ENCODE data around the gene ARID4B. TPM values are rescaled to one million over a fixed set of nuclear protein-coding genes. Genes with fewer than 3 reads are reported as not detected.
A peak's percentile ranks its signal among the peaks of the same experiment; 100 is the strongest.

ARID4B gene, protein sequence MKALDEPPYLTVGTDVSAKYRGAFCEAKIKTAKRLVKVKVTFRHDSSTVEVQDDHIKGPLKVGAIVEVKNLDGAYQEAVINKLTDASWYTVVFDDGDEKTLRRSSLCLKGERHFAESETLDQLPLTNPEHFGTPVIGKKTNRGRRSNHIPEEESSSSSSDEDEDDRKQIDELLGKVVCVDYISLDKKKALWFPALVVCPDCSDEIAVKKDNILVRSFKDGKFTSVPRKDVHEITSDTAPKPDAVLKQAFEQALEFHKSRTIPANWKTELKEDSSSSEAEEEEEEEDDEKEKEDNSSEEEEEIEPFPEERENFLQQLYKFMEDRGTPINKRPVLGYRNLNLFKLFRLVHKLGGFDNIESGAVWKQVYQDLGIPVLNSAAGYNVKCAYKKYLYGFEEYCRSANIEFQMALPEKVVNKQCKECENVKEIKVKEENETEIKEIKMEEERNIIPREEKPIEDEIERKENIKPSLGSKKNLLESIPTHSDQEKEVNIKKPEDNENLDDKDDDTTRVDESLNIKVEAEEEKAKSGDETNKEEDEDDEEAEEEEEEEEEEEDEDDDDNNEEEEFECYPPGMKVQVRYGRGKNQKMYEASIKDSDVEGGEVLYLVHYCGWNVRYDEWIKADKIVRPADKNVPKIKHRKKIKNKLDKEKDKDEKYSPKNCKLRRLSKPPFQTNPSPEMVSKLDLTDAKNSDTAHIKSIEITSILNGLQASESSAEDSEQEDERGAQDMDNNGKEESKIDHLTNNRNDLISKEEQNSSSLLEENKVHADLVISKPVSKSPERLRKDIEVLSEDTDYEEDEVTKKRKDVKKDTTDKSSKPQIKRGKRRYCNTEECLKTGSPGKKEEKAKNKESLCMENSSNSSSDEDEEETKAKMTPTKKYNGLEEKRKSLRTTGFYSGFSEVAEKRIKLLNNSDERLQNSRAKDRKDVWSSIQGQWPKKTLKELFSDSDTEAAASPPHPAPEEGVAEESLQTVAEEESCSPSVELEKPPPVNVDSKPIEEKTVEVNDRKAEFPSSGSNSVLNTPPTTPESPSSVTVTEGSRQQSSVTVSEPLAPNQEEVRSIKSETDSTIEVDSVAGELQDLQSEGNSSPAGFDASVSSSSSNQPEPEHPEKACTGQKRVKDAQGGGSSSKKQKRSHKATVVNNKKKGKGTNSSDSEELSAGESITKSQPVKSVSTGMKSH (N-terminal part only)
- 24.6 and 26.9 TPM in 2 replicates for total RNA-seq (2016; rRNA removed; fragmentation: Illumina TruSeq; extraction: Trizol)
- total RNA-seq (2016; cell fraction: cytosol; rRNA removed; fragmentation: Illumina TruSeq; extraction: Trizol; ENCODE audit: low read depth) = 3.6 and 6.4 TPM in 2 replicates
- 25.3 and 26.7 TPM in 2 replicates for total RNA-seq (2016; cell fraction: insoluble cytoplasmic fraction; rRNA removed; fragmentation: Illumina TruSeq; extraction: Trizol)
- total RNA-seq (2016; cell fraction: membrane; rRNA removed; fragmentation: Illumina TruSeq; extraction: Trizol) = 6.4 and 8.2 TPM in 2 replicates
- 40.1 and 45.0 TPM in 2 replicates for total RNA-seq (2016; cell fraction: nucleus; rRNA removed; fragmentation: Illumina TruSeq; extraction: Trizol)
- polyA plus RNA-seq (2011; rRNA removed) = 7.2 and 9.7 TPM in 2 replicates
- polyA plus RNA-seq (2011; cell fraction: cytosol; rRNA removed) = 3.3 and 4.4 TPM in 2 replicates
- polyA plus RNA-seq (2011; cell fraction: nucleus; rRNA removed) = 12.9 and 13.1 TPM in 2 replicates
- polyA plus RNA-seq (2012) = 13.4 and 18.5 TPM in 2 replicates
- polyA plus RNA-seq (2016; cell fraction: cytosol; fragmentation: Illumina TruSeq; extraction: Trizol; ENCODE audit: low read depth) = 0.25 and 0.27 TPM in 2 replicates
- polyA plus RNA-seq (2016; cell fraction: insoluble cytoplasmic fraction; fragmentation: Illumina TruSeq; extraction: Trizol; ENCODE audit: low read depth) = 14.8 and 15.4 TPM in 2 replicates
- polyA plus RNA-seq (2016; cell fraction: membrane; fragmentation: Illumina TruSeq; extraction: Trizol; ENCODE audit: low read depth) = 0.92 and 0.98 TPM in 2 replicates
- 30.0 and 32.3 TPM in 2 replicates for polyA plus RNA-seq (2016; cell fraction: nucleus; fragmentation: Illumina TruSeq; extraction: Trizol; ENCODE audit: insufficient read depth, low read depth)
- polyA minus RNA-seq (2011; rRNA and poly(A)+ RNA removed; ENCODE audit: low replicate concordance) = 9.7 and 16.5 TPM in 2 replicates
- 10.8 and 14.8 TPM in 2 replicates for polyA minus RNA-seq (2011; cell fraction: cytosol; rRNA and poly(A)+ RNA removed)
- 73.5 and 86.1 TPM in 2 replicates for polyA minus RNA-seq (2011; cell fraction: nucleus; rRNA and poly(A)+ RNA removed)
- percentile 84 among the genes with signal in this experiment for Bru-seq, nascent RNA
- BruChase-seq, experiment 1, labeled RNA remaining after a 6-hour chase = percentile 75 among the genes with signal in this experiment
- BruChase-seq, experiment 2, labeled RNA remaining after a 2-hour chase = percentile 78 among the genes with signal in this experiment
- long read RNA-seq, experiment 1, partial matches to known transcripts = 25 of 27 reads
- long read RNA-seq, experiment 1, other reads (novel, unspliced or antisense) = 1 of 27 reads
- long read RNA-seq, experiment 2, partial matches to known transcripts = 14 of 26 reads
- long read RNA-seq, experiment 2, other reads (novel, unspliced or antisense) = 12 of 26 reads

DNA sequence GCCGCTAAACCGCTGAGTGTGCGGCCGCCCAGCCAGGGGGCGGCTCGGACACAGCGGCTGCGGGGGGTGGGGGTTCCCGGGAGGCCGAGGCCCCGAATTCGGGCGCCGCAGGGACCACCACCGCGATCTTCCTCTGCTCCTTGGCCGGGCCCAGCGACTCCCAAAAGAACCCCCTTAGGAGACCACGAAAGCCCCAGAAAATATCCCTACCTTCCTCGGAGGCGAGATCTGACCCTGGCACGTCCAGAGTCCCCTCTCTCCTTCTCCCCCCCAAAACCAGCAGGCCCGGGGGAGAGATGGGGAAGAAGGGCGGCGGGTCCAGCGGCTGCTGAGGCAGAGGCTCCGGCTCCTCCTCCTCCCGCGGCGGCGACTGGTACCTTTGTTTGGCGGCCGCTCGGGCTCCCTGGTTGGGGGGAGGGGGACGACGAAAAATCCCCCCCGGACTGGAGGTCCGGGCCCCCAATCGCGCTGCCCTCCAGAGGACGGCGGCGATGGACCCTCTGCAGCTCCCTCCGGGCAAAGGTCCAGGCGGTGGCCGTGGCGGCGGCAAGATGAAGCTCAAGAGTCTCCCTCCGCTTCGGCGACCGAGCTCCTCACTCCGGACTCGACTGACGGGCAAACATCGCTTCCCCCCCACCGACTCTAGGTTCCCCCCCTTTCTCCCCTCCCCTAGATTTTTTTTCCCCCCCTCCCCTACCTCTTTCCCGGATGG lies at the start of gene ARID4B:
Gene ARID4B (minus strand): TSS at position 621 of the 712 bp plus-strand sequence. CDS start 1,260 bp downstream, outside the sequence.
- intact Hi-C loops (cut with micrococcal nuclease; ENCODE audit: unreplicated experiment) = loop anchor here (1.0 to 2.0 kb wide), 2 partner anchors 75 to 90 kb away; no protein-coding TSS in a partner anchor
- BruUV-seq (replicated peaks) = no TSS peak
- TF ChIP-seq MEIS1 (CRISPR knock-in tag; IDR thresholded peaks at IDR 0.05; ENCODE audit: borderline replicate concordance) (no peak), ZNF34 (CRISPR knock-in tag; IDR thresholded peaks at IDR 0.05; ENCODE audit: borderline replicate concordance) (no peak)

More for the DNA sequence above, at the start of gene ARID4B:
- Histone ChIP-seq H3K36me3 (replicated peaks in 1 of 2; ENCODE audit: control insufficient read depth in 1 of 2, insufficient read depth in 2 of 2, low read length in 2 of 2) (no peaks in the 10 kb centered on the region; a peak in 1 of 5 replicates), H3K4me3 (replicated peaks in 1 of 3; ENCODE audit: insufficient read depth in 1 of 3, low read depth in 2 of 3, low read length in 3 of 3) (peak within 1 kb of the TSS; percentile 86 to 95 (median 91)), H4K20me1 (ENCODE audit: insufficient read depth, low read length) (peaks cover 35% of the 10 kb centered on the region), H2AFZ (ENCODE audit: low read length) (no peak within 1 kb of the TSS), H3K27ac (ENCODE audit: extremely low read length, insufficient read depth, low read length) (peak within 1 kb of the TSS; percentile 89), H3K4me2 (ENCODE audit: low read depth, low read length) (peak within 1 kb of the TSS; percentile 82), H3K27me3 (ENCODE audit: control insufficient read depth in 1 of 2, insufficient read depth in 2 of 2, low read length in 2 of 2) (no peaks in the 10 kb centered on the region; a peak in 1 of 5 replicates), H3K79me2 (ENCODE audit: insufficient read depth, low read length) (peaks cover 90% of the 10 kb centered on the region), H3K9ac (ENCODE audit: insufficient read depth, low read depth, low read length) (peak within 1 kb of the TSS; percentile 93), H3K9me3 (ENCODE audit: low read length) (no peaks in the 10 kb centered on the region), H3K4me1 (ENCODE audit: insufficient read depth, low read length) (peaks cover 47% of the 10 kb centered on the region)
- in situ Hi-C loops (cut with HindIII; ENCODE audit: extremely low pct_ligation_motif_present, low pct_unique_long_range_greater_than_20kb) = loop anchor here (10.0 kb wide), 1 partner anchor 73 kb away; no protein-coding TSS in a partner anchor
- FAIRE-seq = no peak
- ChIA-PET POLR2A (interaction anchor here (0.6 to 3.1 kb wide), 14 partner anchors 23 to 1196 kb away, joined by 3 to 25 read pairs (median 4); partner anchors contain the start of genes B3GALNT2 and TBCE), CTCF (ENCODE audit: low intra/inter-chr PET ratio, low total read pairs) (no interaction called here)
- WGBS (ENCODE audit: low lambda C conversion rate) = 2% methylated on average over 18 of the region's 58 CpGs
- peak; percentile 34 for ATAC-seq
- DNase-seq (ENCODE audit: low spot score) = no peak

Measured in HepG2 (cell line).